ELF-1 (cell line): ENCODE results near the gene MS4A5.

ENCODE experiments used
- DNase-seq: peaks from one replicate; pipeline ENCODE4 v3.0.0-alpha.2; 2016; ENCODE audit warnings: low read depth, low spot score

MS4A5 gene

DNA sequence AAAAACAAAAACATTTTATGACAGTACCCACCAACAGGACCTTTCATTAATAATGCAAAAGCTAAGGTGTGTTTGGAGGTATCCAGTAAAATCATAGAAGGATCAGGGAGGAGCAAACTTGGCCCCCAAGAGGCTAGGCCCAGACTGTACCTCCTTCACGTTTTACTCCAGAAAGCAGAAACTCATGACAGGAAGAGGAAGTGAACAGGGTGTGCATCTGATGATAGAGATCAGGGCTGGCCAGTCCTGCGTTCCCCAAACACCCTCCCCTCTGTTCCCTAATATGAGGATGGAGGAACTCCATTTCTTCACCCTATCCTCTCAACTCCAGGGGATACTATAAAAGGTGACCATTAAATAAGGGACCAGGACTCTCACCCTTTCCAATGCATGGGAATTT, 53.0 kb downstream of the MS4A5 start:
- DNase-seq: no peak

GRCh38 chr11:60485987-60486386, 56.6 kb downstream of the MS4A5 start:
- peak; percentile 38 for DNase-seq

DNA sequence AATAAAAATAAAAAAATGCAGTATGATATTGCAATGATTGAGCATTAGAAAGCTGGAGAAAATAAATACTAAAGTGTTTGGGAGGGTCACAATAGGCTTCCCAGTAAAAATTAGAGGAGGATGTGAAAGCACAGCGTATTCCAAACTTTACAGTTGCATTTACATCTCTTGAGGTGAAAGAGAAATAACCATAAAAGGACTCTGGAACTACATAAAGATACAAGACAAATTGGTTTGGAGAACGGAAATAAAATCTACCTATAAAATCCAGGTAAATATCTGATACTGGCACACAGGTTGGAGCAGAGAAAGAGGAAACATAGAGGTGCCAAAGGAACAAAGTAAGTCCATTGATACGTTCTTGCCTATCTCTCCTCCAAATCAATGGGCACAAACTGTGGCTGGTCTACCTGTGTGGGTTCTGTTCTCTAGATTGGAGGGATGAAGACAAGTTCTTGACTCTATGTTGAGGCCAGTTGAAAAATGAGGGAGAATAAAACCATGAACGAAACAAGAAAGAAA, 63.2 kb downstream of the MS4A5 start, which contains the start of gene MS4A12:
TSS of gene MS4A12 (plus strand) at position 291 of the 522 bp plus-strand sequence. CDS start 4,541 bp downstream, outside the sequence.
- no peak for DNase-seq

DNA sequence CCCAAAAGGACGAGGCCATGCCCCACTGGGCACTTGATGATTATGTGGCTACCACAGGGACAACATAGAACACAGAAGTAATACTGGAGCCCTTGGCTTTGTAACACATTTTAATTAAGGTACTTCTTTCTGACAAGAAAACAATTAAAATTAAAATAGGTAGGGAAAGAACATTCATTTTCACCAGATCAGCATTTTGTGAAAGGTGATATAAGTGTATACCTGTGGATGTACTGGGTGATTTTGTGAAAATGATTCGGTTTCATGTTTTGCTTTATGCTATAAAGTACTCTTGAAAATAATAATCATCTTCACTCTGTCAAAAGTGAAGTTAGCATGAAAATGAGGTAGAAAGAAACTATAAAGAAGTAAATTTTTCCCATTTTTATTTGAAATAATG, 64.1 kb downstream of the MS4A5 start:
- no peak for DNase-seq
